AG10803 (cell line): ENCODE data around the gene TLE2.

Experiments
- DNase-seq: peaks from one replicate; pipeline ENCODE4 v3.0.0; 2010; ENCODE audit warnings: low read depth
- H3K4me3 ChIP-seq: 2 replicates; pipeline ENCODE4 v1.5.1; 2011; ENCODE audit warnings: mild to moderate bottlenecking, low read length, control low read depth
- TF ChIP-seq, protein P1 (sequence below): conservative IDR thresholded peaks from 2 replicates; pipeline ENCODE4 v1.5.1; 2011; ENCODE audit warnings: mild to moderate bottlenecking, low read length, control low read depth, inconsistent platforms

Gene TLE2

DNA sequence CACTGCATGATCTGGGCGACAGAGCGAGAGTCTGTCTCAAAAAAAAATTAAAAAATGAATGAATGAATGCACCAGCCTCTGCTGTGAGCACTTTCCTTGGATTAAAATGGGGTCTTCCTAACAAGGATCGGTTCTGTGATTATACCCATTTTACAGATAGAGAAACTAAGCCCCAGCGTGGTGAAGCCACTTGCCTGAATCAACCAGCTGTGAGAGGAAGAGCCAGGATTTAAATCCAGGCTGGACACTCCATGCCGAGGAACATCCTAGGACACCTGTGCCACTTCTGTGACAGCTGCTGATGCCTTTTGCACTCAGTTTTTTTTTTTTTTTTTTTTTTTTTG, 19.1 kb upstream of the TLE2 start:
- DNase-seq, result no peak
- H3K4me3 ChIP-seq, result no peak overlapping the region
- TF ChIP-seq, protein P1, sequence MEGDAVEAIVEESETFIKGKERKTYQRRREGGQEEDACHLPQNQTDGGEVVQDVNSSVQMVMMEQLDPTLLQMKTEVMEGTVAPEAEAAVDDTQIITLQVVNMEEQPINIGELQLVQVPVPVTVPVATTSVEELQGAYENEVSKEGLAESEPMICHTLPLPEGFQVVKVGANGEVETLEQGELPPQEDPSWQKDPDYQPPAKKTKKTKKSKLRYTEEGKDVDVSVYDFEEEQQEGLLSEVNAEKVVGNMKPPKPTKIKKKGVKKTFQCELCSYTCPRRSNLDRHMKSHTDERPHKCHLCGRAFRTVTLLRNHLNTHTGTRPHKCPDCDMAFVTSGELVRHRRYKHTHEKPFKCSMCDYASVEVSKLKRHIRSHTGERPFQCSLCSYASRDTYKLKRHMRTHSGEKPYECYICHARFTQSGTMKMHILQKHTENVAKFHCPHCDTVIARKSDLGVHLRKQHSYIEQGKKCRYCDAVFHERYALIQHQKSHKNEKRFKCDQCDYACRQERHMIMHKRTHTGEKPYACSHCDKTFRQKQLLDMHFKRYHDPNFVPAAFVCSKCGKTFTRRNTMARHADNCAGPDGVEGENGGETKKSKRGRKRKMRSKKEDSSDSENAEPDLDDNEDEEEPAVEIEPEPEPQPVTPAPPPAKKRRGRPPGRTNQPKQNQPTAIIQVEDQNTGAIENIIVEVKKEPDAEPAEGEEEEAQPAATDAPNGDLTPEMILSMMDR, result no peak

DNA sequence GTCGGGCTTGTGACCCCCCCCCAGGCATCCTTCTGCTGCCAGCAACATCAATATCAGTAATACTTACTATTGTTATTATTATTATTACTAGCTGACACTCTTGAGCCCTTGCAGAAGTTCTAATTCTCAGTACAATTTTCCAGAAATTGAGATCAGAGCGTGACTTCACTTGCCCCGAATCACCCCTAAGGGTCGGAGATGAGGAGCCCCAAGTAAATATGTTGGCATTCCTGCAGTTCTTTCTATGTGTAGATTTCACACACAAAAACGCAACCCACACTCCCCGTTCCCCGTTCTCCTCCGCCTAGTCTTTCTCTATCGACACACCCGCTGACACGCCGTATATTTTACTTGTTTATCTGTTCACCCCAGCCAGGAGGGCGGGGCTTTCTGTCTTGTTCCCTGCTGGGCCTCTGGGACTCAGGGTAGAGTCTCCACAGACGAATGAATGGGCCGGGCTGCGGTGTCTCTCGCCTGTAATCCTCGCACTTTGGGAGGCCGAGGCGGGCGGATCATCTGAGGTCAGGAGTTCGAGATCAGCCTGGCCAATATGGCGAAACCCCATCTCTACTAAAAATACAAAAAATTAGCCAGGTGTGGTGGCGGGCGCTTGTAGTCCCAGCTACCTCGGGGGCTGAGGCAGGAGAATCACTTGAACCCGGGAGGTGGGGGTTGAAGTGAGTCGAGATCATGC, 18.6 kb upstream of the TLE2 start:
- TF ChIP-seq, protein P1, result no peak
- H3K4me3 ChIP-seq, result peak overlapping the region; percentile 46
- peak; percentile 76 for DNase-seq

DNA sequence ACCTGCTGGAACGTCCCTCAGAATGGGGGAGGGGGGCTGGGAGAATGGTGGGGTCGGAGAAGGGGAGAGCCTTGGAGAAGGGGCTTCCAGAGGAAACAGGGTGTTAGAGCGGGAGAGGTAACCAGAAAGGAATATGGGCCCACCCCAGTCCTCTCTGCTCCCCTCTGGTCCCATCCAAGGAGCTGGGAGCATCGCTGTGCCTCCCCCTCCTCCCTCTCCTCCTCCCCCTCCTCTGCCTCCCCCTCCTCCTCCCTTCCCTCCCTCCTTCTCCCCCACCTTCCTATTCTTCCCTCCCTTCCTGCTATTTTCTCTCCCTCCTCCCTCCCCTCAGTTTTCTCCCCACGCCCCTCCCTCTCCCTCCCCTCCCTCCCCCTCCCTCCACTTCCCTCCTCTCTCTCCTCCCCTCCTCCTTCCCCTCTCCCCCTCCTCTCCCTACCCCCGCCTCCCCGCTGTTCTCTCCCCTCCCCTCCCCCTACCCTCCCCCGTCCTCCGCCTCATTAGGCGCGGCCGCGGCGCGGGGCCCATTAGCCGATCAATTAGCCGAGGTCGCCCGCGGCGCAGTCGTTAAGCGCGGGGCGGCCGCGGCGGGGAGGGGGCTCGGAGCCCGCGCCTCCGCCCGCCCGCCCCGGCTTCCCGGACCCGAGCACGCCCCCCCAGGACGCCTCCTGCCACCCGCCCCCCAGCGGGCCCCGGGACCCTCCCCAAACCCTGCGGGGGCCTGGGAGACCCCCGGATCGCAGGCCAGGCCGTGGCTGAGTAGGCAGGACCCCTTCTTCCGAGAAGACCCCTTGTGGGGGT, 17.8 kb upstream of the TLE2 start:
- TF ChIP-seq, protein P1, result no peak
- DNase-seq, result no peak
- peak overlapping the region; percentile 46 for H3K4me3 ChIP-seq

DNA sequence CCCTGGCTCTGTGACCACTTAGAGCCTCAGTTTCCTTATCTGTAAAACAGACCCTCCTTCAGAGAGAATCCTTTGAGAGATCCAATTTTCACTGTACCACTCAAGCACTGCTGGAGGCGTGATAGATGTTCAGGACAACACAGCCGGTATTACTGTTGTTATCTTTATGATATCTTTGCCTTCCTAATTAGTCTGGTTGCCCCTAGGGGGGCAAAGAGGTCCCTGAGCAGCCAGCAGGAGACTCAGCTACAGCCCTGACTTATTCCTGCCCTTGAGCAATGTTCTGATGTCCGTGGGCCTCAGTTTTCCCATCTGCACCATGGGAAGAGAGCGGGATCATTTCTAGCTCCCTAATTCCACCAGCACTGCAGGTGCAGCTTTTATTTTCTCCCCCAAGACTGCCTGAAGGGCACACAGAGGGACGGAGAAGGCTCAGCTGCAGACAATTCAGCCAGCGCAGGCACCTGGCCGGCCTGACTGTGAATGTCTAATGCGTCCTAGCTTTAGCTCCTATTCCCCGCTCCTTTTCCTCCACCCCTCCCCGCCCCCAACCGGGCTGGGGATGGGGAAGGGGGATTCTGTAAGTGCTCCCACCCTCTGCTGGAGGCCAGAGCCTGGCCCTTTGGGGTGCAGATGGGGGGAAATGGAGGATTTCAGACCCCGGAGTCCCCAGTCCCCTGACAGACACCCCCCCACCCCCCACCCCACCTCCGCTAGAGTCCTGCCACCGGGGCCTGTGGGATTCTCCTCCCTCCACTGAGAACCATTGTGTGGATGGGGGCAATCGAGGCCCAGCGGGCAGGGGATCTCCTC, 17.0 kb upstream of the TLE2 start:
- no peak for DNase-seq
- H3K4me3 ChIP-seq, result no peak overlapping the region
- TF ChIP-seq, protein P1, result no peak

DNA sequence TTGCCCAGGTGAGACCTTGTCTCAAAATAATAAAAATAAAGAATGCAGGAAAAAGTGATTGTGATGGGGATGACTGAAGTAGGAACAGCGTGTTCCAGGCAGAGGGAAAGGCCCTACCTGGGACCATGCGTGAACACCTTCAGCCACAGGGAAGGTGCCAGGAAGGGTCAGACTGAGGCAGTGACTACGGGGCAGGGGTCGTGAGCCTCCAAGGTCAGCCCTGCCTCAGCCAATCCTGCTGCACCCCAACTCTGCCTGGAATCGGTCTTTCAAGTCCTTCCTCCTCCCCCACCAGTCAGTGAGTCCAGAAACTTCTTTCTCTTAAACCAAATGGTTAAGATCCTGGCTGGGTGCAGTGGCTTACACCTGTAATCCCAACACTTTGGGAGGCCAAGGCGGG, 16.1 kb upstream of the TLE2 start:
- no peak overlapping the region for H3K4me3 ChIP-seq
- TF ChIP-seq, protein P1, result no peak
- no peak for DNase-seq

DNA sequence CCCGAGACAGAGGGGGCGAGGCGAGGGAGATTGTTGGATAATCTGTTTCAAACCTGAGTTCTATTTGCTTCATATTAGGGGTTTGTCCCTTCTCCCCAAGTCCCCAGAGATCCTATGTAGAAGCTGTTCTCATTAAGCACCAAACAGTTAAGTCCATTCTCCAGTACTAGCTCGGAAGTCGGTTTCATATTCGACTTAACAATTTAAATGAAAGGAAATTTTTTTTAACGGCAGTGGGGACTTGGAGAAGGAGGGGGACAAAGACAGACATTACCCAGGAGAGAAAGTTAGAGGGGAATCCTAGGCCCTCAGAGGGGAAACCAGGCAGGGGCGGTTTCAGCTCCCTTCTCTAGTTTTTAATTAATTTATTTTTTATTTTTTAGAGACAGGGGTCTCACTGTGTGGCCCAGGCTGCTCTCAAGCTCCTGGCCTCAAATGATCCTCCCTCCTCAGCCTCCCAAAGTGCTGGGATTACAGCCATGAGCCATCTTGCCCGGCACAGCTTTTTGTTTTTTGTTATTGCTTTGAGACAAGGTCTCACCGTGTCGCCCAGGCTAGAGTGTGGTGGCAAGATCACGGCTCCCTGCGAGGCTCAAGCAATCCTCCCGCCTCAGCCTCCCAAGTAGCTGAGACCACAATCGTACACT, 13.7 kb upstream of the TLE2 start:
- DNase-seq, result no peak
- no peak overlapping the region for H3K4me3 ChIP-seq
- TF ChIP-seq, protein P1, result no peak
